Ovary (tissue), 9 donors: ENCODE measurements around the gene UBAP1. TPM values are rescaled to one million over a fixed set of nuclear protein-coding genes. Genes with fewer than 3 reads are reported as not detected.

Experiments
- DNase-seq, 5 donors: peaks; one replicate each; pipeline ENCODE4 v3.0.0-alpha.2; 2019 to 2020
- H3K27ac ChIP-seq, 2 donors: fragments of 200-600 bp; one replicate each; pipeline versions ENCODE4 v1.5.1 to v1.8.0; 2019 to 2022
- H3K27me3 ChIP-seq: fragments of 200-600 bp; one replicate; pipeline ENCODE4 v1.8.0; 2022
- H3K36me3 ChIP-seq: fragments of 200-600 bp; sonication (generic); one replicate; pipeline ENCODE4 v1.5.1; 2019
- H3K4me1 ChIP-seq: one replicate; pipeline ENCODE4 v1.8.1; 2013; ENCODE audit warnings: mild to moderate bottlenecking, moderate library complexity; ENCODE audit not compliant: insufficient read depth
- H3K4me3 ChIP-seq: fragments of 200-600 bp; sonication (generic); one replicate; pipeline ENCODE4 v1.5.1; 2017
- H3K9me3 ChIP-seq, 2 donors: fragments of 200-600 bp in 1 of 2; sonication (generic) in 1 of 2; one replicate each; pipeline versions ENCODE4 v1.5.1 to v1.8.1; 2013 to 2019; ENCODE audit warnings: mild to moderate bottlenecking in 1 of 2, moderate library complexity in 1 of 2
- CTCF ChIP-seq, 3 donors: fragments of 450-650 bp in 2 of 3; fragments of 200-600 bp in 1 of 3; IDR thresholded peaks; one replicate each; pipeline versions ENCODE4 v1.5.1 to v1.8.0; 2016 to 2022; ENCODE audit warnings: antibody characterized with exemption in 3 of 3, mild to moderate bottlenecking in 1 of 3
- EP300 ChIP-seq: sonication (generic); formaldehyde crosslinking; IDR thresholded peaks from one replicate; pipeline ENCODE4 v1.6.1; 2017; ENCODE audit warnings: antibody characterized with exemption
- POLR2A ChIP-seq: fragments of 450-650 bp; IDR thresholded peaks from one replicate; pipeline ENCODE4 v1.6.1; 2017; ENCODE audit warnings: antibody characterized with exemption, mild to moderate bottlenecking, moderate library complexity
- WGBS, 3 donors: extraction: QIAGEN DNeasy Blood & Tissue Kit in 1 of 3; methylation state at CpG; one replicate each; pipeline versions ENCODE4 v1.1.5 to v1.1.7; 2013 to 2017; 5-methylcytosine and 5-hydroxymethylcytosine counted together
- intact Hi-C, 4 donors: fragments of 100-400 bp; cut with DNase I; formaldehyde crosslinking; loops; one replicate each; pipeline versions ENCODE4 v1.11.0 to v1.15.1; 2022 to 2023
- polyA plus RNA-seq, 2 donors: library from polyadenylated mRNA; stranded (reverse); fragments of 200-250 nt in 1 of 2; fragments of 350-450 nt in 1 of 2; fragmentation: Illumina TruSeq in 1 of 2; extraction: RNeasy Lipid Tissue Mini Kit (QIAGEN cat#74804) in 1 of 2; gene quantifications; one replicate each; pipeline ENCODE4 v1.2.3, GENCODE V29; 2013 to 2014
- total RNA-seq, 7 donors: library from RNA; depleted of rRNA in 2 of 7; stranded (reverse); fragments of >200 nt in 2 of 7; fragmentation: NEBNext Ultra II Directional in 3 of 7; extraction: Animal tissue kit (Norgen Biotek cat#: 25700) in 3 of 7; gene quantifications; one replicate each; pipeline versions ENCODE4 v1.1.0 to v1.2.4, GENCODE V29; 2016 to 2023
- donor health status: DM: no; HTN: no; CAD: no; lungs with moderate emphysema.
- donor health status: DM: no; HTN: no; CAD: no.
- donor health status: Bipolar disorder and iron deficiency.
- donor health status: DM: yes; HTN: yes; CAD: no.
- donor health status: DM: no; HTN: no; CAD: no.
- donor health status: DM: yes; HTN: yes; CAD: no.

The UBAP1 gene
- total and polyA plus RNA-seq, 9 donors = 25.8 to 93.9 (median 44.8) TPM

GRCh38 chr9:34254141-34254913, 75.5 kb downstream of the UBAP1 start:
- H3K27me3 ChIP-seq = no peaks in the 10 kb centered on the region
- H3K4me1 ChIP-seq = peaks cover 6% of the 10 kb centered on the region
- peak overlapping the region; percentile 2 to 52 for H3K27ac ChIP-seq
- H3K9me3 ChIP-seq = no peaks in the 10 kb centered on the region
- TF ChIP-seq EP300 (no peak), POLR2A (no peak), CTCF (IDR thresholded peaks at IDR 0.05) (no peak)
- no peak overlapping the region for H3K4me3 ChIP-seq
- peak in 4 of 5 donors; percentile 43 to 58 (median 53) for DNase-seq
- 48 to 63% (median 50%) methylated on average over 16 of the region's 16 CpGs for WGBS, 3 donors
- no peaks in the 10 kb centered on the region for H3K36me3 ChIP-seq
- intact Hi-C loops = loop anchor here in 2 of 4 donors (5.0 to 10.0 kb wide), 5 partner anchors 77 to 440 kb away; partner anchors contain the start of genes DCAF12 (in 1 of the 2), UBAP1 (in 1 of the 2) and UBE2R2 (in 1 of the 2)

- WGBS, 3 donors = 48 to 61% (median 59%) methylated on average over 10 of the region's 10 CpGs
- no peak overlapping the region for H3K4me3 ChIP-seq
- no peaks in the 10 kb centered on the region for H3K9me3 ChIP-seq
- H3K27me3 ChIP-seq = no peaks in the 10 kb centered on the region
- peak overlapping the region in 1 of 2 donors; percentile 2 for H3K27ac ChIP-seq
- no peaks in the 10 kb centered on the region for H3K36me3 ChIP-seq
- intact Hi-C loops = loop anchor here in 2 of 4 donors (5.0 to 10.0 kb wide), 5 partner anchors 78 to 440 kb away; partner anchors contain the start of genes DCAF12 (in 1 of the 2), UBAP1 (in 1 of the 2) and UBE2R2 (in 1 of the 2)
- TF ChIP-seq CTCF (IDR thresholded peaks at IDR 0.05) = no peak
- TF ChIP-seq POLR2A = no peak
- no peak for TF ChIP-seq EP300
- H3K4me1 ChIP-seq = peaks cover 6% of the 10 kb centered on the region
- peak in 1 of 5 donors; percentile 46 for DNase-seq
Observed at GRCh38 chr9:34254966-34255825, 76.4 kb downstream of the UBAP1 start.

GRCh38 chr9:34256104-34256503, 77.3 kb downstream of the UBAP1 start:
- Histone ChIP-seq H3K27me3 (no peaks in the 10 kb centered on the region), H3K27ac (no peak overlapping the region), H3K36me3 (no peaks in the 10 kb centered on the region), H3K4me1 (peaks cover 6% of the 10 kb centered on the region), H3K9me3 (no peaks in the 10 kb centered on the region), H3K4me3 (no peak overlapping the region)
- TF ChIP-seq EP300 (no peak), POLR2A (no peak), CTCF (IDR thresholded peaks at IDR 0.05) (no peak)
- intact Hi-C loops = loop anchor here in 2 of 4 donors (10.0 kb wide), 2 partner anchors 331 to 441 kb away; partner anchors contain the start of gene UBE2R2 (in 1 of the 2)
- WGBS, 3 donors = 84 to 91% (median 85%) methylated on average over 6 of the region's 6 CpGs
- no peak for DNase-seq

- peak in 1 of 5 donors; percentile 50 for DNase-seq
- intact Hi-C loops = loop anchor here in 2 of 4 donors (10.0 kb wide), 2 partner anchors 332 to 442 kb away; partner anchors contain the start of gene UBE2R2 (in 1 of the 2)
- peaks cover 6% of the 10 kb centered on the region for H3K4me1 ChIP-seq
- no peak for TF ChIP-seq CTCF (IDR thresholded peaks at IDR 0.05)
- no peak for TF ChIP-seq POLR2A
- no peak for TF ChIP-seq EP300
- no peak overlapping the region for H3K27ac ChIP-seq
- H3K9me3 ChIP-seq = no peaks in the 10 kb centered on the region
- no peaks in the 10 kb centered on the region for H3K36me3 ChIP-seq
- WGBS, 3 donors = 63 to 74% (median 68%) methylated on average over 11 of the region's 11 CpGs
- no peak overlapping the region for H3K4me3 ChIP-seq
- H3K27me3 ChIP-seq = no peaks in the 10 kb centered on the region
Observed at GRCh38 chr9:34256987-34257585, 78.2 kb downstream of the UBAP1 start.
